Kasumi-1 (cell line): ENCODE measurements around the gene PDE4DIP.
"Not testable (repeated sequence)": the region's sequence is repeated elsewhere in the genome, so short reads cannot be mapped to it uniquely, and the experiment has no call there.

Experiments used
- DNase-seq, 2 experiments: peaks; one replicate each; lab custom pipeline; 2025; lab: John Stamatoyannopoulos, UW

Gene PDE4DIP

GRCh38 chr1:148975866-148976537 is 131.8 kb downstream of the PDE4DIP start:
- not testable (repeated sequence) for DNase-seq

DNA sequence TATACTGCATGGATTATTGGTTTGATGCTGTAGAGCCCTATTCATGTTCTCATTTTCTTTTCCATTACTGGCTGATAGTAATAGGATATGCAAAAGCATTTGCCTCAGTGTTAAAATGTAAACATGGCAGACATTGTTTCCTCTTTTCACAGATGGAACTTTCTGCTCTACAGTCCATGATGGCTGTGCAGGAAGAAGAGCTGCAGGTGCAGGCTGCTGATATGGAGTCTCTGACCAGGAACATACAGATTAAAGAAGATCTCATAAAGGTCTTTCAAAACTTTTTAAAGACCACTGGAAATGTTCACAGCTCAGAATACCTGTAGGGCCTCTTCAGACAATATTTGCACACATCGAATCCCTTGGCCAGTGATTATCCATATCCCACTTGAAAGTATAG is 133.6 kb downstream of the PDE4DIP start:
- DNase-seq, result not testable (repeated sequence)

DNA sequence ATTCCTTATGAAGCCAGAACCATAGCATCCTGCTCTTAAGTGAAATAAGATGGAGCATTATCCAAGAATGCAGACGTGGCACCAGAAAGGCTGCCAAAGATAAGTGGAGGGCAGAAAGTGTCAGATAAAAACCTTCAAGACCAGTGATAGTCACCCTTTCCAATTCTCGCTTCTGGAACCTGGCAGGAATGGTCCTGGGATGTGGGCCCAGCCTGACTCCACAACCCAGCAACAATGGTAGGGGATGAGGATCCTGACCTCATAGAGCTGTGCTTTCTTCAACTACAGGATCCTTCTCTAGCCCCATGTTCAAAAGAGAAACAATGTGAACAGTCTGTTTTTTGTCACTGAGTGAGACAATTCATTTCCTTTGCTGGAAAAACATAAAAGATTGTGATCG is 145.2 kb downstream of the PDE4DIP start:
- not testable (repeated sequence) for DNase-seq

DNA sequence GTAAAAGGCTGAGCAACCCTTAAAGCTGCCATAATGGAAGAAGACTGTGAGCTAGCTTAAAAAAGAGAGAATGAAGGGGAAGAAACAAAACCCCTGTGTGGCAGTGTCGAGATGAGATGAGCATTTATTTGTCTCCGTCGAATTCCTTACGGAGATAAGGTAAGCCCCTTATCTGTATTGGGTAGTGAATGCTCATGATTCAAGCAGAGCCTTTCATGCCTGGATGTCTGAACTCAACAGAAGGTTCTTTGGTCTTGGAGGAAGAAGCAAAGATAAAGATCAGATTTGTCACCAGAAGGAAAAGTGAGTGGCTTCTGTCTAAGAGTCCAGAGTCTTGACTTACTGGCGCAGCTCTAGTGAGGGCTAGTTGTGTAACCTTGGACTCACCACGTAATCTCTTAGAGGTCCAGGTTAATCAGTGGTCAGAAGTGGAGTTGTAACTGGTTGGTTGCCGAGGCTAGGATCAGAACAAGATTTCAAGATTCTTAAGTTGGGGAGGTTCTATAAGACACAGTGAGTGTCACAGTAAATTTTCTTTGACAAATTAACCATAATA is 146.1 kb downstream of the PDE4DIP start:
- not testable (repeated sequence) for DNase-seq

DNA sequence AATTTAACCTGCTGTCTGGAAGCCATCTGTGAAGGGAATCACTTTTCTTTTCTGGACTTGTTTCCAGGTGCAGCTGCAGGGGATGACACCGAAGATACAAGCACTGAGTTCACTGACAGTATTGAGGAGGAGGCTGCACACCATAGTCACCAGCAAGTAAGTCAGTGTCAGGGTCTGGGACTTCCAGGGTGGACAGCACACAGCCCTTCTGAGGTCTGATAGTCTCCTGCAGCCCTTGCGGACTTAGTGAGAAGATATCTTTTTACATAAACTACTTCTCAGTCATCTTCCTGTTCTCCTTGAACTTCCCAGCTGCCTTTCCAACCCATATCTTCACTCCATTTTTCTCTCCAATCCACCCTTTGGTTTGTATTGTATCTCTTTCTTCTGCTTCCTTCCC is 147.6 kb downstream of the PDE4DIP start:
- not testable (repeated sequence) for DNase-seq

DNA sequence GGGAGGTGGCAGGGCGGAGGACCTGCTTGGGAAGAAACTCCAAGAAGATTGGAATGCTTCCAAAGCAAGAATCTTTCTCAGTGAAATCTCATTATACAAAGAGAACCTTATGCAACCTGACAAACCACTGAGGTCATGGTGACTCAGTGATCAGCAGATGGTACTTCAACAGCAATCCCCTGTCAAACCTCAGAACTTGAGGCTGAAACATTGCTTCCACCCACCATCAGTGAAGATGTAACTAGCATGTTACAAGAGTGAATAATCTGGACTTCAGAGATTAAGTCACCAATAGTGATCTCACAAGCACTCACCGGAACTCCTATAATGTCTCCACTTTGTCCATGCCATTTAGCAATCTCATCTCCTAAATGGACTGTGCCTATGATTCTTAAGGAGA is 148.1 kb downstream of the PDE4DIP start:
- not testable (repeated sequence) for DNase-seq

- not testable (repeated sequence) for DNase-seq
These were observed 152.4 kb downstream of the PDE4DIP start for GRCh38 chr1:148996449-148997224.

DNA sequence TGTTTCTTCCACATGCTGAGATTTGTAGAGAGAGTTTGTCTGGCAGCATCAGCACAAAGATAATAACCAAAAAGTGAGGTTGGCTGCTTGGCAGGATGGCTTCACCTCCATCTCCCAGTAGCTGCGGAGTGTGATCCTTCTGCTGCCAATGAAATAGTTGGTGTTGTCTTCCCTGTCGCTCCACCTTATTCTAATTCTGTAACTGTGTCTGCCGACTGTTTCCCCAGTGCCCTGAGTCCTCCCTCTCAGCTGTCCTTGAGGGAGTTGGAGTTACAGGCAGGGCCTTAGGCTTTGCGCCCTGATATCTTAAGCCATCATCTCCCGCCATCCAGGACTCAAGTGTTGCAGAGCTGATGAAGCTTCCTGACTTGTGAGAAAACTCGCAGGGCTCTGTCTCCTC is 153.2 kb downstream of the PDE4DIP start:
- DNase-seq, result not testable (repeated sequence)

GRCh38 chr1:149002664-149003063 is 158.4 kb downstream of the PDE4DIP start:
- DNase-seq, result not testable (repeated sequence)

- not testable (repeated sequence) for DNase-seq
These were observed 164.1 kb downstream of the PDE4DIP start for GRCh38 chr1:149008326-149008725.

GRCh38 chr1:149008769-149009168 is 164.5 kb downstream of the PDE4DIP start:
- not testable (repeated sequence) for DNase-seq

DNA sequence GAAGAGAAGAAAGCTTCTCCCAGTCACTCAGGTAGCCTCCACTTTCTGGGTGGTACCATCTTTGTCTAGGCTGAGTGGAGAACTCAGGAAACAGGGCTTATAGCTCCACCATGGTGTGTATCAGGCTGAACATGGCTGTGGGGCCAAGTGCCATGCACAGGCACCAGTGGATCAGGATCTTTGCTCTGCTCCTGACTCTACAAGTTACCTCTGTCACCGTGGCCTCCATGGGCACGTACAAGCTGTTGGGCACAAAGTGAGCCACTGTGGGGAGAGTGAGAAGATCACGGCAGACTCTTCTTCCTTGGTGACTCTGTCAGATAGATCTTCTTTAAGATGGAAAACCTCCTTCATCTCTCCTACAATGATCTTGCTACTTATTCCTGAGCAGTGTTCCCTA is 165.5 kb downstream of the PDE4DIP start:
- DNase-seq, result not testable (repeated sequence)

GRCh38 chr1:149012599-149012998 is 168.4 kb downstream of the PDE4DIP start:
- DNase-seq, result not testable (repeated sequence)

DNA sequence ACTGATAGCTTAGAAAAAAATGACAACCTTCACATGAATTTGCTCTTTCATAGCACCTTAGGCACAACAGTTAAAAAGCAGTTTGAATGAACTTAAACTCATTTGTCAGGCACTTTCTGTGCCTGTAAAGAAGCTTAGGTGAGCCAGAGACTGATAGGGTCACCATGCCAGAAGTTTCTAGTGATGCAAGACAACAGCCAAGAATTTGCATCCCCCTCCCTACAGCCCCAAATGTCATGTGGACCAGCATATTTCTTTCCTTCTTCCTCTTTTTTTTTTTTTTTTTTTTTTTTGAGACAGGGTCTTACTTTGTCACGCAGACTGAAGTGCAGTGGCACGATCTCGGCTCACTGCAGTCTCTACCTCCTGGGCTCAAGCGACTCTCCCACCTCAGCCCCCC is 169.3 kb downstream of the PDE4DIP start:
- not testable (repeated sequence) for DNase-seq

- DNase-seq, result not testable (repeated sequence)
These were observed 171.3 kb downstream of the PDE4DIP start for GRCh38 chr1:149015522-149015921.

GRCh38 chr1:149016626-149017025 is 172.4 kb downstream of the PDE4DIP start:
- not testable (repeated sequence) for DNase-seq

DNA sequence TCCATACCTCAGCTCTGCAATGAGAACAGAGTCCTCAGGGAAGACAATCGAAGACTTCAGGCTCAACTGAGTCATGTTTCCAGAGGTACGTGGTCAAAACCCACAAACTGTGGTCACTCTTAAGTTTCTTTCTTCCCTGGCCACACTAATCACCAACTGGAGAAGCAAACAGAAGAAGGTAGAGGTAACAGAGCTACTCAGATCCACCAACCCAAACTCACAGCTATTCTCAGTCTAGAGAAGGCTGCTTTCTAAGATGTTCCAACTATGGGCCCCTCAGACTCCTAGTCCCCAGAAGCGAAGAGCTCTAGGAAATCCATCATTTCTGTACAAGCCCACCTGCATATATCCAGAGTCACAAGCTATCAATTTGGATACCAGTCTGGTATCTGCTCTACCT is 174.3 kb downstream of the PDE4DIP start:
- not testable (repeated sequence) for DNase-seq

GRCh38 chr1:149024327-149024726 is 180.1 kb downstream of the PDE4DIP start:
- not testable (repeated sequence) for DNase-seq

GRCh38 chr1:149033916-149034315 is 189.7 kb downstream of the PDE4DIP start:
- not testable (repeated sequence) for DNase-seq

GRCh38 chr1:149043056-149043455 is 198.8 kb downstream of the PDE4DIP start:
- not testable (repeated sequence) for DNase-seq

- DNase-seq, result not testable (repeated sequence)
These were observed 220.4 kb downstream of the PDE4DIP start for GRCh38 chr1:149064611-149065010.

- not testable (repeated sequence) for DNase-seq
These were observed 231.4 kb downstream of the PDE4DIP start for GRCh38 chr1:149075505-149076127.
